Left renal pelvis (tissue), 4 donors: ENCODE results near the gene PTPRB. TPM values are rescaled to one million over a fixed set of nuclear protein-coding genes. Genes with fewer than 3 reads are reported as not detected.

Experiments used
- DNase-seq, 4 donors: peaks; one replicate each; pipeline ENCODE4 v3.0.0-alpha.2; 2013; ENCODE audit warnings: low read depth in 4 of 4, low spot score in 3 of 4
- polyA plus RNA-seq, 4 donors: library from polyadenylated mRNA; unstranded; fragments of 120-200 nt; gene quantifications; one replicate each; pipeline ENCODE4 v1.2.1, GENCODE V29; 2013; ENCODE audit not compliant: insufficient read length in 4 of 4

PTPRB gene
- 10 to 100 TPM in 3 of 4 donors, 1 to 10 TPM in 1; 7.5 to 20.9 (median 16.5) TPM for polyA plus RNA-seq

DNA sequence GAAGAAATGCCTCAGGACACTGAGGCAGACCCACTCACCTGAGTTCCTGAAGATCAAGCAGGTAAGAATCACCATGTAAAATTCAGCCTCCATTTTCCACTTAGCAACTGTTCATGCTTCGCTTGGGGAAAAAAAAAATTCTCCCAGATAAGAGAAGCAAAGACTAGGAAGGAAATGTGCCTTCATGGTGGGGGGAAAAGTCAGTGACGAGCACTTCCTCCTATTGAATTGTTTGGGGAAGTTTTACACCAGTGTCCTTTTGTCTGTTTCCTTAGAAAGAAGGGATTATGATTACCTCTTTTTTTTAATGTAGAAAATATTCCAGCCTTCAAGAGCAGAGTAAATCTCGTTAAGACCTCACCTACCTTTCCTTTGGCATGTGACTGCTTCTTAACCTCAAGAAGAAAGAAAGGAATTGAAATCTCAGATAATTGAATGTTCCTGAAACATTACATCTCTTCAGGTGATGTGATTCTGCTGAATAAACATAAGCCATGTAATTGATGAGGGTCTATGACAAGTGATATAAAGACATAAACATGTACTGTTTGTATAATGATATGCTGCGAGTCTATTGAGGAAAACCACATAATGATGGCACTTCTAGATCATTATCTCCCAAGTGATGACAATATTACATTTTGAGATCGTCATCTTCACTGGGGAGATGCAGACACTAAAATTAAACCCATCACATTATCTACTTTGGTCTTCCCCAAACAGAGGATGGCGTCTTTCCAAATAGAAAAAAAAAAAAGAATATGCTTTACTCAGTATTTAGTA, at the start of gene PTPRB:
TSS of gene PTPRB (minus strand) at position 127 of the 783 bp plus-strand sequence. CDS start at position 93, 34 bp downstream.
- no peak for DNase-seq

DNA sequence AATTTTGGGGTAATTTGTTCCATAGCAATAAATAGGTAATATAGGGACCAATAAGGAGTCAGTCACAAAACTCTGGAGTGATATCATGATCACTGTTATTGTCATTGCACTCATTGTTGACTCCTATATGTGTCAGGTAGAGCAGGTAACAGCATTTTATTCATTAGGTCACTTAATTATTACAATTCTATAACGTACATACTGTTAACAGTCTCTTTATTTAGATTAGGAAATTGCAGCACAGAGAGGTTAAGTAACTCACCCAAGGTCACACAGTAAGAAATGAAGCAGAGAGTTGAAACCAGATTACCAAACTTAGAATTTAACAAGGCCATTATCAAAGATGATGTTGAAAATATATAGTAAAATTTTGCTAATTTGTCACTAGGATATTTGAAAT, 49.7 kb upstream of the PTPRB start:
- DNase-seq: no peak

DNA sequence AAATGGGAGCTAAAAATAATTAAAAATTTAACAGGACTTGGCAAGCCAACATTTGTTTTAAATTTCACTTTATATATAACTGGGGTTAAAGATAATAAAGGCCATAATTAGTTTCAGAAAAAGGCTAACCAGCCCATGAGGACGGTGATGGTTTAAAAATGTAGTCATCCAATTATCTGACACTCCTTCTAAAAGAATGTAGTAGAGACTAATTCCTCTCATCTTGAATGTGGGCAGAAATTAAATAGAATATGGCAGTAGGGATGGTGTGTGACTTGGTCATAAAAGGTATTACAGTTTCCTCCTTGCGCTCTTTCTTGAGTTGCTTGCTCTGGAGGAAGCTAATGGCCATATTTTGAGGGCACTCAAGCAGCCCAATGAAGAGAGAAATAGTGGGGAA, 49.1 kb upstream of the PTPRB start:
- DNase-seq: no peak

DNA sequence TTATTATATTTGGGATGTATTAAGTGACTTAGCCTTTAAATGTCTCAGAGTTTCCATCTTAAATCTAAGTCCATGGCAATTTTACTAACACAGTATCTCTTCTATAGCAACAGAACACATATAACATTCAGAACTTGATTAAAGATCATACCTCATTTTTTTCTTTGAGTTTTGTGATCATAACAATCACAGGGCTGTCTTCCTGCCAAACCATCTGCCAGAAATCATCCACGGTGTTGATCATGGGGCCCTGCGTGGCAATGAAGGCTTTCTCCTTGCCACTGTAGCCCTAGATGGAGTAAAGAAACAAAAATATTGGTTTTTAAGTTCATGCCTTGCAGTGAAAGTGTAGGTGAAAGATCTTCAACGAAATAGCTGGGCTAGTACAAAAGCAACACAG, 46.7 kb upstream of the PTPRB start:
- DNase-seq: no peak

DNA sequence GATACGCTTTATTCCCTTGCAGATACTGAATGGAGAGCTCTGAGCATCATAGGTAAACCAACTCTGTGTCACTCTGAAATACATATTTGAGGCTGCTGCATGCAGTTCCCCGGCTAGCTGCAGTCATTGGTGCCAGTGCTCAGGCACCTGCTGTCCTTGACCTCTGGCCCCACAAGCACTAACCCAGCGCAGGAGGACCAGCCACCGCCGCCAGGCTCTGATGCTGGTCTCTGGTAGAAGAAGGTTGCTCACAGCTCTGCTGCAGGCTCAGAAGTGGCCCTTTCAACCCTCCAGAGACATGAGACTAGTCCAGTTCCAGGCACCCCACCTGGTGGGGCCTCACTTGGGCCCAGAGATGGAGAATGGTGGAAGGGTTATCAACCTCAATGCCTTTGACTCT, 34.5 kb upstream of the PTPRB start:
- DNase-seq: no peak

DNA sequence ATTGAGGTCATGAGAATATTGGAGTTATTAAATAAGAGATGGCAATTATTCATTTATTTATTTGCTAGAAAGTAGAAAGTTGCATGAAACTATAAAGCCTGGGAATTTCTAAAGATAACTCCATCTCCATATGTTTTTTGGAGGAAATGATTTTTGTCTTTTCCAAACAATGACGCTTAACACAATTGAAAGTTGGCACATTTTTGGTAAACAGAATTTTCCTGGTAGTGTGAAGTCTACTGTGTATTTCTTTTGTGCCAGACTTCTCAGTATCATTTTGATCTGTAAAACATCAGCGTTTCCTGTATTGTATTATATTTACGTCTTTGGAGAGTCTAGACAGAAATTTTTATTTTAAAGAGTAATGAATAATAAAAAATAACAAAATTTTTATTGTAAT, 33.7 kb upstream of the PTPRB start:
- DNase-seq: no peak

DNA sequence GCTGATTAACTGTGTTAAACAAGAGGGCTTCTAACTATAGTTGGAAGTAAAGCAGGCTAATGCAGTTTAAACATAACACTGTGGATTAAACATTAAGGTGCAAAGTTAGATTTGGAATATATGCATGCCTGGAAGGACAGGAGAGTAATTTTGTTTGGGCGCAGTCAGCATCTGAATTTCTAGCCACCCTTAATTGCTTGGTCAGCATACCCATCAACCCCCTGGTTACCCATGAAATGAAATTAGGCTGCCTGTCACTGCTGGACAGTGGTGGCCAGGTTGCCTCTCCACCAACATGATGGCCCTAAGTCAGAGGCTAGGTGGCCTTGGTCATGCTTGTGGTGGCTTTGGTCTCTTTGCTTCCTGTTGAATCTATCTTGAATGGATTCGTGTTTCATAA, 30.0 kb upstream of the PTPRB start:
- no peak for DNase-seq

DNA sequence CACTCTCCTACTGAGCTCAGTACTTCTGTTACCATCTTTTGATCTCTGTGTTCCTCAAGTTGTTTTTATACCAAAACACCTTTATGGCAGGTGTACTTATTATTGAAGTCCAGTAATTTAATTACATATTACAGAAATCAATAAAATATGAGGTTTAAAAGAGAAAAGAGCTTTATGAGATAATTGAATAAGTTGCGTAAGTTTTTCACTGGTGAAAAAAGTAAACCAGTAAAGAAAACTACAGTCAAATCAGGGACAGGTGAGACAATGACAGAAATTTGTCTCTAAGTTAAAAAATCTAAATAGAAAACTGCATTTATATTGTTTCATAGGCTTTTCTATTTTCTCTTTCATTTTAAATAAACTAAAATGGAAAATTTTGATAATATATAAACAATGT, 29.1 kb upstream of the PTPRB start:
- DNase-seq: no peak

DNA sequence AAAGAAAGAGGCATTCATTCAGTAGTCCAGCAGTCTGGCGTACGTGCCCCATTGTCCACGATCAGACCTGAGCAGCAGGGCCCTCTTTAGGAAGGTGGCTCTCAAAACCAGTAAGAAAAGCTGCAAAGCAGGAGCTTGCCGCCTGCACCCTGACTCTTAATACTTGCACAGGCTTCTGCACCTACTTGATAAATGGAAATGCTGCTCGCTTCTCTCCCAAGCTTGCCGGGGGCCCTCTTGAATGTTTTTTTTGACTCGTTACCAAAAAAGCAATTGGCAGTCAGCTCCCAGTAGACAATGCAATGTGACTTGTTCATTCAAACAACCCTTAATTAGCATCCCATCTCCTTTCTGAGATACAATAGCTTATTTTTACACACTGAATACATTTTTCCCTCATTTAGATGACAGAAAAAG, 27.2 kb upstream of the PTPRB start:
- no peak for DNase-seq

DNA sequence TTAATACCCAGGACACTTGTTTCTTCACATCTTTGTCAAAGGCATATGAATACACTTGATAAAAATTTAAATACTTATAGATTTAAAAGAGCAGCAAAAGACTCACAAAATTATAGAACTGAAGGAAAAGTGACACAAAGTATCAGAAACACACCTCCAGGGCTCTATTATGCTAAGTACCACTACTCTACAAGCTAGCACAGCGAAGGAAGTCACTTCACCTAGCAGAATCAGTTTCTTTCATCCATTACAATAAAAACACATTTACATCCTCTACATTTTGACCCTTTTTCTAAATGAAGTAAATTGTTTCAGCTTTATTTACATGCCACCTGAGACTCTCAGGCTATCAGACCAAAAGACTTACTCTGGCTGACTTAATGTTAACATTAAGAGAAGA, 26.6 kb upstream of the PTPRB start:
- DNase-seq: no peak

DNA sequence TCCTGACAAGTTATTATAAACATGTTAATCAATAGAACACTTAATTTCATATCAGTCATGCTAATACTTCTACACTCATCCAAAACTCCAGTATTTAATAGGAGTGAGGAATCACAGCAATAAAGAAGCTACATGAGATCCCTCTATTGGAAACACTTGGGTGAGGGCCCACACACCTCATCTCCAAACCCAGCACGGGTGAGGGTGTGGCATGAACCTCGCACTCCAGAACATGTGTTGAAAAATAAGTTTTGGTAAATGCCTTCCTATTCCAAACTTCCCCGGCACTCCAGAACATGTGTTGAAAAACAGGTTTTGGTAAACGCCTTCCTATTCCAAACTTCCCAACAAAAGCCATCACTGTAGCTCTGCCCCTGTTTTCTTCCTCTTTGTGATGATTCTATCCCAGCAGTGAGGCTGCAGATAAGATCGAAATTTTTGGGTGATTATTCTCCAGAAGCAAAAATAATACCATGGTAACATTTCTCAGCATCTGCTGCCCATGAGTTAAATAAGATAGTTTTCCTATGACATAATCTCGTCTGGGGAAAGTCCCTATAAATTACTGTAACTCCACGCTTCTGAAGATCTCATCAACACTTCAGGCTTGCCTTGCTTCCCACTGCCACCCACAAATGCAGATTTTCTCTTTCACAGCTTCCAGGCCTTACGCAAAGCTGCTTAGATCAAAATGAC, 24.4 kb upstream of the PTPRB start:
- no peak for DNase-seq

DNA sequence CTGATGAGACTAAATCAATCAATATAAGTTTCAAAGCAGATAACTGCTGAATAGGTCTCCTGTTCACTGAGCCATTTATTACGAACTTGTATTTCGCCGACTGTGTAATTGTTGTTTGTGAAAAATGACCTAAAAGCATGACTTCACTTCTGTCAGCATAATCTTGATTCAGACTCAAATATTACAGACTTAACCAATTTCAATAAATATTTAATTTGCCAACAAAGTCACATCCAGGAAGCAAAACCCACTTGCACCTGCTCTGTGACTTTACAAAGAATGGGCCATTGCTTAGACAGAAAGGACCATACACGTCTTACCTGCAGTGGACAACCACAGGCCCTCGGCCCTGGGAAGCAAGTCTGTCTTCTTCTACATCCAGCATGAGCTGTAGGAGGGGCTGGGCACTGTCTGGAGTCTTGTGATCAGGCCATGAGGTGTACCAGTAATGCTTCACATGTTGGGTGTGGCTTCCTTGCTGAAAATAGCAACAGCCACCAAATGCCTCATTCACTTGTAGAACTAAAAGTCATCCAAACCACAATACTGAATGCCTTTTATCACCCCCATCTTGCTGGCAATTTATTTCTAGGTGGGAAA, 23.5 kb upstream of the PTPRB start:
- DNase-seq: no peak

DNA sequence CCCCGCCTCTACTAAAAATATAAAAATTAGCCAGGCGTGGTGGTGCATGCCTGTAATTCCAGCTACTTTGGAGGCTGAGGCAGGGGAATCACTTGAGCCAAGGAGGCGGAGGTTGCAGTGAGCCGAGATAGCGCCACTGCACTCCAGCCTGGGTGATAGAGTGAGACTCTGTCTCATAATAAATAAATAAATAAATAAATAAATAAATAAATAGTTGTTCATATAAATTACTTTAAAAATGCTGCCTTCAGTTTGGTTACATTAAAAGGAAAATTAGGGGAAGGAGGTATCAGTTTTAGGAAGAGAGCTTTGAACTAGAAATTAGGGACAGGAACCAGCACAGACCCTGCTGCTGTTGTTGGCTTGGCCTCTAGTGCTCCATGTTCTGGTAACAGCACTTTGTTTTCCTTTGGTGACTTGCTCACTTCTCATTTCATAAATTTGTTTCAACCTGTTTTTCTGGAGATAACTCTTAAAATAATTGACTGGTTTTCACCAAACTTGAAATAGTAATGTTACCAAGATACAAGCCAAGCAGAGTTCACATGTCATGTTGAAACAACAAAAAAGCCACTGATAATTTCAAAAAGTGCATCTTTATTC, 22.9 kb upstream of the PTPRB start:
- DNase-seq: no peak

DNA sequence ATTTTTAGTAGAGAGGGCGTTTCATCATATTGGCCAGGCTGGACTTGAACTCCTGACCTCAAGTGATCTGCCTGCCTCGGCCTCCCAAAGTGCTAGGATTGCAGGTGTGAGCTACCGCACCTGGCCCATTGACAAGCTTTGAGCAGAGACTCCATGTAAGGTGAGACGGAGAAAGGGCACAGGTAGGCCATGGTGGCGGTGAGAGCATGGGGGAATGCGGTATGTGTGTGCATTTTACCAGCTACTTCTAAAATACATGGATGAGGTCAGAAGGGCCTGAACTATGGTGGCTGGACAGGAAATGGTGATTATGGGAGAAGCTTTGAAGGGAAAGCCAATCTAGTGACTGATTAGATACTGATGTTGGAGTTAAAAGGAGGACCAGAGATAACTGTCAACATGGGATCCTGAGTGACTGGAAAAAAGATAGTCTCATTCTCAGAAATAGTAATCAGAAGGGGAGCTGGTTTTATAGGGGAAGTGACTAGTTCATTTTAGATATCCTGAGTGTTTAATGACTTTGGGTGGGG, 21.9 kb upstream of the PTPRB start:
- no peak for DNase-seq

DNA sequence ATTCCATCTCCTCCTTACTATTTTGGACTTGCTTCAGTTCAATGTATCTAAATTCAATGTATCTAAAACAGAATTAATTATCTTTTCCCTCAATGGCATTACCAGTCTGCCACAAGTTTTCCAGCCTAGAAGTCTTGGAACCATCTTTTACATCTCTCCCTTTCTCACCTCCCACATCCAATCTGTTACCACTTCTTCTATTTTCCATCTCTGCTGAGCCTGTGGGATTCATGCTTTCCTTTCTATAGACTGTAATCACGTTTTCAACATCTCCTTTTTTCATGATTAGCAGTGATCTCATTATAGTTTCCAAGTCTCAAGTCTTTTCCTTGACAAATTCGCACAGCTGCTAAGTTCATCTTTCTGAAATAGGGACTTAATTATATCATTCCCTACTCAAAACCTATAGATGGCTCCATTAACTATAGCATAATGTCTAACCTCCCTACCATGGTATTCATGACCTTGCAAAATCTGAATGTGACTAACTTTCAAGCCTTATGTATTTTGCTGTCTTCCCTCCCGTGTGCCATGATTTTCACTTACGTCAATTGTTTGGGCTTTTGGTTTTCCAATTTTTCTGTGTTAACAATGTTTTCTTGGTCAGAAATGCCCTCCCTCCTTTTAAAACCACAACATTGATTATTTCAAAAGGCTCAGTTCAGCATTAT, 20.5 kb upstream of the PTPRB start:
- DNase-seq: no peak

DNA sequence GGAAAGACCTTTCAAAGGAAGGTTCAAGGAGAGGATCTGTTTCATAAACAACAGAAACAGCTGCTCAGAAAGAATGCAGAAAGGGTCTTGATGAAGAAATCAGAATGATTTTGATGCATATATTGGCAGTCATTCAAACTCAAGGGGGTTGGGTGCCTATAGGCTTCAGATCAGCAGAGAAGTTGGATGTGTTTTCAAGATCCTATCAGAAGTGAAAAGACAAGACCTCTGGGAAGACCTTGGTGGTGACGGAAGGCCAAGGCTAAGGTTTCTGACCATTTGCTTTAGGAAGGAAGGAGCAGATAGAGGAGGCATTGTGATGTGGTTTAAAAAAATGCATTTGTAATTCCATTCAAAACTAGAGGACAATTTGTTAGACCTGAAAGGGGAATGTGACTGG, 15.2 kb upstream of the PTPRB start:
- DNase-seq: no peak

DNA sequence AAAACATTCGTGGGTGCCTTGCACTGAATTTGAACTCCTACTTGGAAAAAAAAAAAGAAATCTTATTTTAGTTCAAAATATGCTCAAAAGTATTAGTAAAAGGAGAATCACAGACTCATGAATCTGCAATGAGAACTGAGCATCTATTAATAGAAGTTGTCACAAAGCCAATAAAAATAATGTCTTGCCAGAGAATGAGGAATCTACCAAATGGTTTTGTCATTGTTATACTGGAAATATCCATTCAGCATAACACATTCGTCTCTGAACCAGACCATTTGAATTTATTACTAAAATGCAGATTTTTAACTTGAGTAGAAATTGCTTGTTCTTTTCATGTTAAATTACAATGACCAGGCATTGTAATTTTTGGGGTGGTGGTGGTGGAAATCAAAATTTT, 11.6 kb upstream of the PTPRB start:
- DNase-seq: no peak

DNA sequence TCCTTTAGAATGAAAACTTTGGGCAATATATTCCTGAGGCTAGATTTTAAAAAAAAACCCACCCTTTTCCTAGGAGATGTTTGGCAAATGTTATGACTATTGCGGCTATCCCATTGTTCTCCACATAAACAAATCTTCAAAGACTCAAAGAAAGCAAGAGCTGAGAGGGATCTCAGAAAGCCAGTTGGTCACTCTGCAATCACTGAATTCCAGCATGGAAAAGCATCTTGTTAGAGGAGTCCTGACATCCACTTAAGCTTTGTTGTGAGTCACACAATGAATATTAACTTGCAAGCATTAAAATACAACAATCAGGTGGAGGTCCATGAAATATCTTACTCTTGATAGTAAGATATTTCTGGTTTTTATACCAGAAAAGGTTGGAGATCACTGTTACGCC, 11.0 kb upstream of the PTPRB start:
- no peak for DNase-seq

DNA sequence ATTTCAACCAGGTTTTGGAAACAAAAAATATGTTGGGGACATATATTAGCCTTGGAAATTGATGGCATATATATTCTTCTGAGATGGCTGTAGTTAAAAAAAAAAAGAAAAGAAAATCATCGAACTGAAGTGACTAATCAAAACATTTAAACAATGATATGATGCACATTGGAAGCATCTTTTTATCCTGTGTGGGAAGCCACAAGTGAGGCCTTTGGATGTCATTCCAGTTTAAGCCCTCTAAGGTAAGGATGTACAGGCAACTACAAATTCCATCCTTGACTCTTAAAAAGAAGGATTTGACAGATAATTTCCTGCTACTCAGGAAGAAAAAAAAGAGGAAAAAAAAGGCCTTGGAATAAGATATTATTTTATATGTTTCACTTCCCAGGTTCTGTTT, 9.6 kb upstream of the PTPRB start:
- DNase-seq: no peak

DNA sequence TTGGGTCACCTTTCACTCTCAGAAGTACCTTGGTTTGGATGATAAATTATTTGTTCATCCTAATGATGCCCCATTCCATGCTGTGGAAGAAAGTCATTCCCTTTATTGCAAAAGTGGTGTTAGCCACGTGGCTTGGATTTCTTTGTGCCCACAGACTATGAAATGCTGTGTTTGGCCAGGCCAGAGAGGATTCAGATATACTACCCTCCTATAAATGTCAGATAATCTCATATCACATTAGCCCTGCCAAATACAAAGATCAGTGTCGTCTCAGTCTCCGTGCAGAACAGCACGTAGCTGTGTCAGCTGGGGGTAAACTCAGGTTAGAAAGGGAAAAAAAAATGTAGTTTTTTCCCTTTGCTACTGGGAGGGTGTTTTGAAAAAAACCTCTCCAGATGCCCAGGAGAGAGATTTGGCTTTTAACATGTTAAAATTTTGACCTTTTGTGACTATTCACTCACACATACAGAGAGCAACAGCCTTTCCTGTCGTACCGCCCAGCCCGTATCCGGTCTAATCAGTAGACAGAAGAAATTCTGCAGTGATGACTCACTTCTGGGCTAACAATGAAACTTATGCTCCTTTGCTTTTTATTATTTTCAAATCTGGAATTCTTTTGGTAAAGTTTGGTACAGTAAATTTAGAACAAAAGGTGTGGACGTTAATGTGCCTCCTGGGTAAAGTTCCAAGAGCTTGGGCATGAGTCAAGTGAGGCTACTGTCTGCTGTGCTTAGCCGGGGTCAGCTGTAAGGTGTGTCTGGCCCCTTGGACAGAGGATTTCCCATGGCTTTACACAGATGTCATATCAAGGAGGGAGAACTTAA, 8.5 kb upstream of the PTPRB start:
- DNase-seq: no peak
